HuH-7.5 (cell line): Measurements from ENCODE around the gene ZBTB48.
"Not testable (repeated sequence)": the region's sequence is repeated elsewhere in the genome, so short reads cannot be mapped to it uniquely, and the experiment has no call there.

ENCODE experiments used
- DNase-seq: peaks from one replicate; pipeline ENCODE4 v3.0.0; 2011; ENCODE audit warnings: low spot score

The ZBTB48 gene

DNA sequence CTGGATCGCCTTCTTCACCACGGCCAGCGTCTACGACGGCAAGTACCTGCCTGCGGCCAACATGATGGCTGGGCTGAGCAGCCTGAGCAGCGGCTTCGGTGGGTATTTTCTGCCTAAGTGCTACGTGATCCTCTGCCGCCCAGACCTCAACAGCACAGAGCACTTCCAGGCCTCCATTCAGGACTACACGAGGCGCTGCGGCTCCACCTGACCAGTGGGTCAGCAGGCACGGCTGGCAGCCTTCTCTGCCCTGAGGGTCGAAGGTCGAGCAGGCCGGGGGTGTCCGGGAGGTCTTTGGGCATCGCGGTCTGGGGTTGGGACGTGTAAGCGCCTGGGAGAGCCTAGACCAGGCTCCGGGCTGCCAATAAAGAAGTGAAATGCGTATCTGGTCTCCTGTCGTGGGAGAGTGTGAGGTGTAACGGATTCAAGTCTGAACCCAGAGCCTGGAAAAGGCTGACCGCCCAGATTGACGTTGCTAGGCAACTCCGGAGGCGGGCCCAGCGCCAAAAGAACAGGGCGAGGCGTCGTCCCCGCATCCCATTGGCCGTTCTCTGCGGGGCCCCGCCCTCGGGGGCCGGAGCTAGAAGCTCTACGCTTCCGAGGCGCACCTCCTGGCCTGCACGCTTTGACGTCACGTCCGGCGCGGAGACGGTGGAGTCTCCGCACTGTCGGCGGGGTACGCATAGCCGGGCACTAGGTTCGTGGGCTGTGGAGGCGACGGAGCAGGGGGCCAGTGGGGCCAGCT lies at the start of gene ZBTB48:
Gene ZBTB48 (plus strand): TSS at position 621 of the 745 bp plus-strand sequence. CDS start 616 bp downstream, outside the sequence.
- peak; percentile 98 for DNase-seq

DNA sequence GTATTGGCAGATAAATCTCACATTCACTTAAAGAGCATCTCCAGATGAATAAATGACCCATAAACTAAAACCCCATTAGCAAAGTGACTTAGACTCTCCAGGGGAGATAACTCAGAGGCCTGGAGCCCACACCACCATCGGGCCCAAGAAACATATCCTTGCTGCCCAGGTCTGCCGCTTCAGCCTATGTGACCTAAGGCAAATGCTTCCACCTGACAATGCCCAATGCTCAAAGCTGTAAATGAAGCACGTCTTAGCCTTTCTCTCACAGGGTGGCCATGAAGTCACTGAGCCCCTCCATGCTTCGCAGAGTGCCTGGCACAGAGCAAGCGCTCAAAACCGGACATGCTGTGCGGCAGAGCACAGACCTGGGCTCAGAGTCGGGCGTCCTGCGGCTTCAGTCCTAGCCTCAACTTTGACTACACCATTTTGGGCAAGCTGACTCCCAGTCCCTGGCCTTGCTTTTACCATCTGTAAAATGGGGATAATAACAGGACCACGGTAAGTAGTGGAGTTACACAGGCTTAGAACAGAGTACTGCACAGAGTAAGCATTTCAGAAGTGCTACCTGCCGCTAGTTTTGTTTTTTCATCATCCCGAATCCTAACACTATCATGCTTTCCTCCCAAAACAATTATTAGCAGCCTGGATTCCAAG lies 49.2 kb upstream of the ZBTB48 start:
- DNase-seq: no peak

DNA sequence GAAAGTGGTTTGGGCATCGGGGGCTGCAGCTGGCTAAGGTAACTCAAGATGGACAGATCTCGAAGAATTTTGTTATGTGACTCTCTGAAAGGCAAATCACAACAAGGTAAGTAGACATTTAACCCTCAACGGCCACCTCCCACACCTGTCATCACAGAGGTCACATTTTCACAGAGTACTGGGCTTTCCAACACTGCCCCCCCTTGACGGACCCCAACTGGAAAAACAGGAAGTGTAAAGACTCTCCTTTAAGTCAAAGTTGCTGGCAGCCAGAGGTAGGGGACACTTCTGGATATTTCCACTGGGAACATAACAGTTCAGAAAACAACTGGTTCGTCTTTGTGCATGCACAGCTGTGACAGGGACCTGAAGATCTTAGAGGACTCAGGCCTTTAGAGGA lies 47.8 kb upstream of the ZBTB48 start:
- no peak for DNase-seq

DNA sequence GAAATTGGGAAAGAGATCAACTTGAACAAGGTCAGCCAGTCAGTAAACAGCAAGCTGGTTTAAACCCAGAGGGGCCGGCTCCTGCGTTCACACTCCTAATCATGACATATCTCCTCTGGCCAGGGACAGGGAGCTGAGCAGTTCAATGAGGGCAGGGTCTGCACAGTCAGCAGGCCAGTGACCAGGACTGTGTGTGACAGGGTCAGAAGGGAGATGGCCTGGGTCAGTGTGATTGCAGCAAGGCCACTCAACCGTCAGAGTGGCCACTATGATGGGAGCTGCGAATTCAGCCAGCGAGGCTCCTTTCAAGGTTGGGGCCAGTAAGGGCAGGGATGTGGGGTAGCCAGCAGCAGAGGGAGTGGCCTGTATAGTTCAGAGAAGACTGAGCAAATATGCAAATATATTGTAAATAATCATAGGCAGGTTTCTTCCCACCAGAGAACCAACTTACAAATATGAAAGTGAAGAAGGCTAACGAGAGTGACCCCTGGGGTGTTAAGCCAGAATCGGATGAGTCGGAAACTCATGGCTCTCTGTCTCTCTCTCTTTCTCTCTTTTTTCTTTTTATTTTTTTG lies 45.5 kb upstream of the ZBTB48 start:
- DNase-seq: no peak

DNA sequence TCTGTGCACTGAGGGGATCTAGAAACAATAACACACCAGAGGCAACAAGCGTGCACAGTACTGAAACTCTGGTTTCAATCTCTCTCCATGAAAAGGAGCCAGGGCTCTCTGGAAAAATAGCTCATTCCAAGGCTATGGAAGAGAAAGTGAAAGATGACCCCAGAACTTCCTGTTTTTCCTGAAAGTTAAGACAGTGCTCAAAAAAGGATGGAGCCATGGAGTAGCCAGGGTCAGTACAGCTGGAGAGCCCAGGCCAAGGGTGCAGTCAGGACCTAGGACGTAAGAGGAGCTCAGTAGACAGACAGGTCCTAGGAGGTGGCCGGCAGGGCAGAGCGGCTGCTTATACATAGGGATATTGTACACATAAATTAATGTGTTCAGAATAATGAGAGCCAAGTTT lies 44.6 kb upstream of the ZBTB48 start:
- DNase-seq: no peak

DNA sequence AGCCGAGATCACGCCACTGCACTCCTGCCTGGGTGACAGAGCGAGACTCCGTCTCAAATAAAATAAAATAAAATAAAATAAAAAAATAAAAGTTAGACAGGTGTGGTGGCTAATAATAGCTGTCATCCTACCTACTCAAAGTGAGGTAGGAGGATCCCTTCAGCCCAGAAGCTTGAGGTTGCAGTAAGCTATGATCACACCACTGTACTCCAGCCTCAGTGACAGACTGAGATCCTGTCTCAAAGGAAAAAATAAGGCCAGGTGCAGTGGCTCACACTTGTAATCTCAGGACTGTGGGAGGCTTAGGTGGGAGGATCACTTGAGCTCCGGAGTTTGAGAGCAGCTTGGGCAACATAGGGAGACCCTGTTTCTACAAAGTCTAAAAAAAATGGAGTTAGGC lies 43.5 kb upstream of the ZBTB48 start:
- no peak for DNase-seq

DNA sequence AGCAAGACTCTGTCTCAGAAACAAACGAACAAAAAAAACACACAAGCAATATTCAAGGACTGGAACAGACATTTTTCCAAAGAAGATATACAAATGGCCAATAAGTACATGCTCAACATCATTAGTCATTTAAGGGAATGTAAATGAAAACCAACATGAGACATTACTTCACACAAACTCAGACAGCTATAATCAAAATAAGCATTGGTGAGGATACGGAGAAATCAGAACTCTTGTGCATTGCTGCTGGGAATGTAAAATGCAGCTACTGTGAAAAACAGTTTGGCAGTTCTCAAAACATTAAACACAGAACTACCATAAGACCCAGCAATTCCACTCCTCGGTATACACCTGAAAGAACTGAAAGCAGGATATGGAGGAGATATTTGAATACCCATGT lies 40.8 kb upstream of the ZBTB48 start:
- DNase-seq: no peak

DNA sequence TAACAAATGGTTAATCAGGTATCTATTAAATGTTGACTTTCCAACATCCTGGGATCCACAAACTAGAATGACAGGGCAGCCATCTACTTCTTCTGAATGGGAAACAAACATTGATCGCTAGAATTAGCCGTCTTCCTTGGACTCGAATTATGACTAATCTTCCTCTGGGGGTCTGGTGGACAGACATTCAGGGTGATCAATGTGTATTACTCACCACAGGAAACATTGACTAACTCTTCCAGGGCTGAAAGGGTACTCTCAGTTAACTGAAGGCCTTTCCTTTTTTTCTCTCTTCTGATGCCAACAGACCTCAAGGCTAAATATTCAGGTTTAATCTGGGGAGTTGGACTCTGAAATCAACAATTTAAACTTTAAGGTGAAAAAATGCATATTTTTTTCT lies 35.0 kb upstream of the ZBTB48 start:
- DNase-seq: no peak

DNA sequence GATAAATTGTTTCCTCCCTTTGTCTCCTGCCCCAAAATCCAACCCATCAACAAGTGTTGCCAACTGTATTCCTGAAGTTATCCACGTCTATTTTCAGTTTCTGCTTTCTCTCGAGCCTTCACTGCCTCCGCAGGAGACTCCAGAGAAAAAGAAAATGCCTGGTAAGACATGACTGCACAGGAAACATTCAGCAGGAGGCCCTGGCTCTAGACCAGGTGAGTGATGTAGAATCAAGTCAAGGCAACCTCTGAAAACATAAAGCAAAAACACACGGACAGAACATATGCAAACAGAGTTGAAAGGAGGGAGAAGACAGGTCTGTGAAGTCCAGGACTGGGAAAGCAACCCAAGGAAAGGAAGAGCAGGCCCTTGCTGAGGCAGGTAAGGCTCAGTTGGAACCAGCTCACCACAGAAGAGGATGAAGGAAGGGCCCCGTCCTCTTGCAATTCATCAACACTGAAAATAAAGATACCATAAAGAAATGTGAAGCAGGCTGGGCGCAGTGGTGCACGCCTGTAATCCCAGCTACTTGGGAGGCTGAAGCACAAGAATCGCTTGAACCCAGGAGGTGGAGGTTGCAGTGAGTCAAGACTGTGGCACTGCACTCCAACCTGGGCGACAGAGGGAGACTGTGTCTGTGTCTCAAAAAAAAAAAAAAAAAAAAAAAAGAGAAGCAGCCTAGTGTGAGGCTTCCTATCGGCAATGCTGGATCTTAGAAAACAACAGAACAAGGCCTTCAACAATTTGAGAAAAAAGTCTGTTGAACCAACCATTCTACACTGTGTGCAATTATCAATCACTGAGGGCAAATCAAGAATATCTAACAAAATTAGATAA lies 34.3 kb upstream of the ZBTB48 start:
- DNase-seq: no peak

DNA sequence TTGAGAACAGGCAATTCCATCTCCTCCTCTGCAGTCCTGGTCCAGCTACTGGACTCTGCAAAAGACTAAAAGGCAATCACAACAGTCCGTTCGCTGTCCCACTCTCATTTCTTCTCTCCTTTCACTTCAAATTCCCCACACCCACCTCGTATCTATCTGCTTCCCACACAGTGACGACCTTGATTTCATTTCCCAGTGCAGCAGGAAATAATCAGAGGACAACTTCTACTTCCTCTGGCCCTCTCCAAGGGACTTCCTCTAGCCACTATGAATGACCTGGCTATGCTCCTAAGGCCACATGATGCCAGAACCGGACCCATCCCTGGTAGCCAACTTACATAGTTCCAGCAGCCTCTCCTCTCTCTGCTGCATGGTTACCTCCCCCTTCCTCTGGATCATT lies 33.5 kb upstream of the ZBTB48 start:
- no peak for DNase-seq

DNA sequence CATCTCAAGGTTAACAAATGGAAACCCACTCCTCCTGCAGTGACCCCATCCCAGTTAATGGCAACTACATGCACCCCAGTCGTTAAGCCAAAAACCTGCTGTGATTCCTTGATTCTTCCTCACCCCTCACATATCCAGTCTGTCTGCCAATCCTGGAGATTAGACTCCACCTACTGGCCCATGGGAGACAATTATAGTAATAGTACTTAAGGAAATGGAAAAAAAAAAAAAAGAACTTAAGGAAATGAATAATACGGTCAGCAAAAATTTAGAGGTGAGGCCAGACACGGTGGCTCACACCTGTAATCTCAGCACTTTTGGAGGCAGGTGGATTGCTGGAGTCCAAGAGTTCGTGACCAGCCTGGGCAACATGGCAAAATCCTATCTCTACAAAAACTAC lies 32.5 kb upstream of the ZBTB48 start:
- DNase-seq: no peak

DNA sequence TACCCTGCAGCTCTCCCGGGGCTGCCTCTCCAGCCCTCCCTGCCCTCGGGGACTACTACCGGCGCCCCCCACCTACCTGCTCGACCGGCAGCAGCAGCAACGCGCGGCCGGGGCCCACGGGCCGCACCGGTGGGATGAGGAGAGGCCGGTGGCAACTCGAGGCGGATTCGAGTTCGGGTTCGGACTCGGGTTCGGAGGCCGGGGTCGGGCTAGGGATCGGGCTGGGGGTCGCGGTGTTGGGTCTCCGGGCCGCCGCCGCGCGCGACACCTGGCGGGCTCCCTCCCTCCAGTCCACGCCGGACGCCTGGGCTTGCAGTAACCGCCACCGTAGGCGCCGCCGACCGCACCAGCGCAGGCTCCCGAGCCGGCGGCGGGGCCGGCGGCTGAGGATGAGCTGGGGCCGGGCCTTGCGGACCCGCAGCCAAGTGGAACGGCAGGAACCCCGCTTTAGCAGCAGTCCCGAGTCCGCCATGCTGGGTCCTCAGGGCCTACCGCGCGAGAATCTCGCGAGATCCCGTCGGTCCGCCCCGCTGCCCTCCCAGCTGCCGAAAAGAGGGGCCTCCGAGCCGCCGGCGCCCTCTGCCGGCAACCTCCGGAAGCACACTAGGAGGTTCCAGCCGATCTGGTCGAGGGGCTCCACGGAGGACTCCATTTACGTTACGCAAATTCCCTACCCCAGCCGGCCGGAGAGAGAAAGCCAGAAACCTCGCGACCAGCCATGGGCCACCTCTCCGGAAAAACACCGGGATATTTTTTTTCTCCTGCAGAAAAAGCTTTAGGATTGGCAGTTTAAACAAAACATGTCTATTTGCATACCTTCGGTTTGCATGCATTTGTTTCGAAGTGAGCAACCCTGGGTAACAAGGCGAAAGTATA lies 25.5 kb upstream of the ZBTB48 start, which contains the start of gene NOL9:
Gene NOL9 (minus strand): TSS at position 483 of the 876 bp plus-strand sequence. CDS start 11 bp downstream, at position 472.
- DNase-seq: peak; percentile 92

DNA sequence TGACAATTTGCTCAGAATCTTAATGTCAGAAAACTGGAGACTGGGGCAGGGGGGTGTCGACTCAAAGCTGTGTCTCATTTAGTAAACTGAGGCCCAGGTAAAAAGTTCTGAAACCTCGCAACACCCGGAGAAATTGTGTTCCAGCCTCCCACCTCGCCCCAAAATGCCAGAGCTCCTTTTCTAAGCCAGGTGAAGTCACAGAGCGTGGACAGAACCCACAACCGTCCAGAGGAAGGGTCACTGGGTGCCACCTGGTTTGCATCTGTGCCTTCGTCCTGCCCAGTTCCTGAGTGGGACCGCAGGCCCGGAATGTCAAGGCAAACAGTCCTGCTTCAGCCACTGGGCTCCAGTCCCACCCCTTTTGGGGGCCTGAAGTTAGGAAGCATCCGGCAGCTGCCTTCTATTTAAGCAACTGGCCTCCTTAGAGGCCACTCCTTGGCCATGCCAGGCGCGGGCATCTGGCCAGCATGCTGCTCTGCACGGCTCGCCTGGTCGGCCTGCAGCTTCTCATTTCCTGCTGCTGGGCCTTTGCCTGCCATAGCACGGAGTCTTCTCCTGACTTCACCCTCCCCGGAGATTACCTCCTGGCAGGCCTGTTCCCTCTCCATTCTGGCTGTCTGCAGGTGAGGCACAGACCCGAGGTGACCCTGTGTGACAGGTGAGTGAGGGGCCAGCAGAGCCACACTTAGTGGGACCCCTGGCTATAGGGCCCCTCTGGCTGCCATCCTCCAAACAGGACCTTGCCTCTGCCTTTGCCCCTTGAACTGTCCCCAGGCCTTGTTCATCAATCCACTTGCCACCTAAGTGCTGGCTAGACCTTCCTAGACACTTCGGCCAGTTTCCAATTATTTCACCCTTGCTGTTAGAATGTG lies 24.7 kb upstream of the ZBTB48 start, which contains the start of gene TAS1R1:
Gene TAS1R1 (plus strand): TSS at position 401 of the 872 bp plus-strand sequence. CDS start 67 bp downstream, at position 468.
- DNase-seq: no peak

DNA sequence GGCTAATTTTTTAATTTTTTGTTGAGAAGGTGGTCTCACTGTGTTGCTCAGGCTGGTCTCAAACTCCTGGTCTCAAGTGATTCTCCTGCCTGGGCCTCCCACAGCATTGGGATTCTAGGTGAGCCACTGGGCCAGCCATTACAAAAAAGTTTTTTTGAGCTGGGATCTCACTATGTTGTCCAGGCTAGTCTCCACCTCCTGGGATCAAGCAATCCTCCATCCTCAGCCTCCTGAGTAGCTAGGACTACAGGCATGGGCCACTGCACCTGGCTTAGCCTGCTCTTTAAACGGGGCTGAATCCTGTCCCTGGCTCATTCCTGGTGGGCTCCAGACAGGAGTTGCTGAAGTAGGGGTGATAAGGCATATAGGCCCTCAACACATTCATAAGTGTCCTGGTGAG lies 22.2 kb upstream of the ZBTB48 start:
- DNase-seq: no peak

DNA sequence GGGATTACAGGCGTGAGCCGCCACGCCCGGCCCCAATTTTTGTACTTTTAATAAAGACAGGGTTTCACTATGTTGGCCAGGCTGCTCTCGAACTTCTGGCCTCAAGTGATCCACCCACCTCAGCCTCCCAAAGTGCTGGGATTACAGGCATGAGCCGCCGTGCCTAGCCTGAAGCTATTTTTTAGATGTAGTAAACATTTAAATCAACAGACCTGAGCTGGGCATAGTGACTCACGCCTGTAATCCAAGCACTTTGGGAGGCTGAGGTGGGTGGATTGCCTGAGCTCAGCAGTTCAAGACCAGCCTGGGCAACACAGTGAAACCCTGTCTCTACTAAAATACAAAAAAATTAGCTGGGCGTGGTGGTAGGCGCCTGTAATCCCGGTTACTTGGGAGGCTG lies 20.6 kb upstream of the ZBTB48 start:
- DNase-seq: not testable (repeated sequence)

DNA sequence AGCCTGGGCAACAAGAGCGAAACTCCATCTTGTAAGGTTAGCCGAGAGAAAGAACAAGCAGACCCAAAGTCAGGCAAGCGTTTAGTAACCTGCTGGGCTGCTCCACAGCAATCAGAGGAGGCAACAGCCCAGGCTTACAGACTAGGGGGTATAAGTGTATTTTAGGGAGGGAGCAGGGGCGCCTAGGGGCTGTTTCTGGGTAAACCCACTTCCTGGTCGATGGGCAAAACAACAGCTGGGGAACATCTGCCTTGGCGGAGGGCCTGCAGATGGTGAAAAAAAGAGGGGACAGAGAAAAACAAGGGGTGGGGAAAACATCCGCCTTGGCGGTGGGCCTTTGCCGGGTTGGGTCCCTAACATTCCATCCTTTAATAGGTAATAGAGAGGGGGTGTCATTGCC lies 19.5 kb upstream of the ZBTB48 start:
- DNase-seq: no peak

DNA sequence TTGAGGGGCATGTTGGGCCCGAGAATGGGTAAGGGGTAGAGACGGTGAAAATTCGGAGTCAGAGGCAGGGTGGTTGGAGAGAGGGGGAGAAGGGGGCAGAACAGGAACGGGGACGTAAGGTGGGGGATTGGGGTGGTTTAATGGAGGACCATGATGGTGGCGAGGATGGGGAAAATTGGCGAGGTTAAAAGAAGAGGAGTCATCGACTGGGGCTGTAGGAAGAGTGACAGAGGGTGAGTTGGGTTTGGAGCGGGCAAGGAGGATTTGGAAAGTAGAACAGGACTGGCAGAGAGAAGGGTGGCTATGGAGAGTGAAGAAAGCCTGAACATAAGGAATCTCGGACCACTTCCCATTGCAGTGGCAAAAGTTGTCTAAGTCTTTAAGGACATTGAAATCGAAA lies 10.8 kb upstream of the ZBTB48 start:
- DNase-seq: no peak

DNA sequence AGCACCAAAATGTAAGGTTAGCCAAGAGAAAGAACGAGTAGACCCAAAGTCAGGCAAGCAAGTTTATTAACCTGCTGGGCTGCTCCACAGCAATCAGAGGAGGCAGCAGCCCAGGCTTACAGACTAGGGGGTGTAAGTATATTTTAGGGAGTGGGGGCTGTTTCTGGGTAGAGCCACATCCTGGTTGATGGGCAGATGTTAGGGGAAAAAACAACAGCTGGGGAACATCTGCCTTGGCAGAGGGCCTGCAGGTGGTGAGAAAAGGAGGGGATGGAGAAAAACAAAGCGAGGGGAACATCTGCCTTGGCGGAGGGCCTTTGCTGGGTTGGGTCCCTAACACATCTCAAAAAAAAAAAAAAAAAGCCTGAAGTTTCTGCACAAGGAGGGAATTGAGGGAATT lies 9.7 kb upstream of the ZBTB48 start:
- DNase-seq: no peak

DNA sequence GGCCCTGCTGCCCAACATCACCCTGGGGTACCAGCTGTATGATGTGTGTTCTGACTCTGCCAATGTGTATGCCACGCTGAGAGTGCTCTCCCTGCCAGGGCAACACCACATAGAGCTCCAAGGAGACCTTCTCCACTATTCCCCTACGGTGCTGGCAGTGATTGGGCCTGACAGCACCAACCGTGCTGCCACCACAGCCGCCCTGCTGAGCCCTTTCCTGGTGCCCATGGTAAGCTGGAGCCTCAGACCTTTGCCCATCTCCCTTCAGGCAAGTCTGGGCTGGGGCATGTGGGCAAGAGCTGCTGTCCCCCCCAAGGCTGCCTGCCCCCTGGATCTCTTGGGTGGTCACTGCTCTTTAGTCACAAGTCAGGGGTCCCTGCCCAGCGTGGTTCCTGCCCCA lies 8.8 kb upstream of the ZBTB48 start:
- DNase-seq: no peak

DNA sequence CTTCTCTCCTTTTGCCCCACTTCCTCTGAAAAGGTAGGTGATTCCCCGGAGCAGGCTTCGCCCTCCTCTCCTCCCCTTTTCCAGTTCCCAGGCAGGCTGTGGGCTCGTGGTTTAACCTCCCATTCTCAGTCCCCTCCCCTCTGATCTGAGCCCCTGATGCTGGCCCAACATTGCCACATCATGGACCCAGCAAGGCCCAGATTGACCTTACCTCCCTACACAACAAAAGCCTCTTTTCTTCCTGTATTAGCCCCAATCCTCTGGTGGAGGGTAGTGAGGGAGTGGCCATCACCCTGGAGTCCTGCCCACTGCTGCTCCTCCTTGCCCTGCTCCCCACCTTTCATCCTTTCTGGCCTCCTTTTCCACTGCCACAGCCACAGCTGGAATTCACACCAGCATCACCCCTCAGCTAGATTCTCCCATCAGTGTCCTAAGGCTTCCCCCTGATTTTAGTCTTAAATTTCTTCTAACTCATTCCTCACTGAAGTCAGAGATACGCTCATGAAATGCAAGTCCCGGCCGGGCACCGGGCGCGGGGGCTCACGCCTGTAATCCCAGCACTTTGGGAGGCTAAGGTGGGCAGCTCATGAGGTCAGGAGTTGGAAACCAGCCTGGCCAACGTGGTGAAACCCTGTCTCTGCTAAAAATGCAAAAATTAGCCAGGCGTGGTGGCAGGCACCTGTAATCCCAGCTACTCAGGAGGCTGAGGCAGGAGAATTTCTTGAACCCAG lies 7.0 kb upstream of the ZBTB48 start:
- no peak for DNase-seq
